Hepatocyte (in vitro differentiated cells): Measurements from ENCODE around the gene MPP4. TPM values are rescaled to one million over a fixed set of nuclear protein-coding genes. Genes with fewer than 3 reads are reported as not detected.

ENCODE experiments used
- DNase-seq: peaks from one replicate; pipeline ENCODE4 v3.0.0-alpha.2; 2016; ENCODE audit warnings: low spot score
- H2AFZ ChIP-seq: fragments of 200-600 bp; sonication (generic); 2 replicates; pipeline ENCODE4 v1.6.0; 2016; ENCODE audit warnings: antibody characterized with exemption, mild to moderate bottlenecking
- H3K27ac ChIP-seq: fragments of 200-600 bp; sonication (generic); 2 replicates; pipeline ENCODE4 v1.5.1; 2016; ENCODE audit warnings: mild to moderate bottlenecking
- H3K27me3 ChIP-seq: fragments of 200-600 bp; sonication (generic); 2 replicates; pipeline ENCODE4 v1.6.1; 2016
- H3K36me3 ChIP-seq: fragments of 200-600 bp; sonication (generic); replicated peaks from 2 replicates; pipeline ENCODE4 v1.5.1; 2016; ENCODE audit warnings: low read depth; ENCODE audit not compliant: insufficient read depth
- H3K4me1 ChIP-seq: fragments of 200-600 bp; sonication (generic); 2 replicates; pipeline ENCODE4 v1.5.1; 2016; ENCODE audit warnings: mild to moderate bottlenecking, moderate library complexity; ENCODE audit not compliant: insufficient read depth
- H3K4me2 ChIP-seq: fragments of 200-600 bp; sonication (generic); 2 replicates; pipeline ENCODE4 v1.6.0; 2016
- H3K4me3 ChIP-seq: fragments of 200-600 bp; sonication (generic); 2 replicates; pipeline ENCODE4 v1.5.1; 2016; ENCODE audit warnings: mild to moderate bottlenecking
- H3K79me2 ChIP-seq: fragments of 200-600 bp; sonication (generic); 2 replicates; pipeline ENCODE4 v1.6.0; 2017; ENCODE audit warnings: mild to moderate bottlenecking
- H3K9me2 ChIP-seq: fragments of 200-600 bp; sonication (generic); replicated peaks from 2 replicates; pipeline ENCODE4 v1.6.0; 2017; ENCODE audit warnings: mild to moderate bottlenecking; ENCODE audit not compliant: insufficient read depth
- H3K9me3 ChIP-seq: fragments of 200-600 bp; sonication (generic); 2 replicates; pipeline ENCODE4 v1.5.1; 2016; ENCODE audit warnings: low read depth, mild to moderate bottlenecking
- H4K20me1 ChIP-seq: fragments of 200-600 bp; sonication (generic); 2 replicates; pipeline ENCODE4 v1.6.0; 2016; ENCODE audit warnings: mild to moderate bottlenecking; ENCODE audit not compliant: insufficient read depth, poor library complexity, severe bottlenecking
- CTCF ChIP-seq: fragments of 200-600 bp; sonication (generic); IDR thresholded peaks from 2 replicates; pipeline ENCODE4 v1.5.1; 2016; ENCODE audit warnings: antibody characterized with exemption, mild to moderate bottlenecking; ENCODE audit not compliant: poor library complexity
- EZH2 ChIP-seq: fragments of 200-600 bp; sonication (generic); IDR thresholded peaks from 2 replicates; pipeline ENCODE4 v1.6.1; 2016; ENCODE audit warnings: antibody characterized with exemption, mild to moderate bottlenecking, borderline replicate concordance
- EZH2phosphoT487 ChIP-seq: fragments of 200-600 bp; sonication (generic); IDR thresholded peaks from one replicate; pipeline ENCODE4 v1.6.1; 2018; ENCODE audit warnings: antibody characterized with exemption, mild to moderate bottlenecking, low read depth, moderate library complexity; ENCODE audit not compliant: unreplicated experiment, severe bottlenecking
- WGBS: methylation state at CpG from one replicate; pipeline ENCODE4 v1.1.6; 2016; ENCODE audit warnings: low lambda C conversion rate; ENCODE audit errors: missing lambda C conversion rate; 5-methylcytosine and 5-hydroxymethylcytosine counted together
- polyA plus RNA-seq: library from polyadenylated mRNA; unstranded; fragments of >200 nt; fragmentation: Nextera tagmentation; extraction: Ambion mirVana; gene quantifications from 2 replicates; pipeline ENCODE4 v1.2.1, GENCODE V29; 2016
- total RNA-seq: library from RNA; depleted of rRNA; stranded (reverse); fragments of >200 nt; gene quantifications from 2 replicates; pipeline ENCODE4 v1.2.3, GENCODE V29; 2014

Gene MPP4
- total and polyA plus RNA-seq, 2 experiments from 2014 or later: 0.19 to 0.77 TPM

GRCh38 chr2:201630577-201630976 lies 67.9 kb downstream of the MPP4 start:
- Histone ChIP-seq H3K9me2 (no peaks in the 10 kb centered on the region), H3K4me1 (no peaks in the 10 kb centered on the region), H3K27me3 (no peaks in the 10 kb centered on the region), H2AFZ (no peak overlapping the region), H3K36me3 (no peaks in the 10 kb centered on the region), H3K4me2 (no peak overlapping the region), H3K79me2 (no peaks in the 10 kb centered on the region), H3K27ac (no peak overlapping the region), H3K9me3 (no peaks in the 10 kb centered on the region), H4K20me1 (no peaks in the 10 kb centered on the region), H3K4me3 (no peak overlapping the region)
- DNase-seq: no peak
- TF ChIP-seq CTCF (no peak), EZH2 (no peak), EZH2phosphoT487 (no peak)
- 92% methylated on average over 2 of the region's 2 CpGs for WGBS

GRCh38 chr2:201628545-201628944 lies 69.9 kb downstream of the MPP4 start:
- no peak for DNase-seq
- Histone ChIP-seq H3K9me3 (no peaks in the 10 kb centered on the region), H4K20me1 (no peaks in the 10 kb centered on the region), H3K27ac (no peak overlapping the region), H3K4me1 (no peaks in the 10 kb centered on the region), H3K4me3 (no peak overlapping the region), H3K27me3 (no peaks in the 10 kb centered on the region), H3K4me2 (no peak overlapping the region), H3K36me3 (no peaks in the 10 kb centered on the region), H3K9me2 (no peaks in the 10 kb centered on the region), H3K79me2 (no peaks in the 10 kb centered on the region), H2AFZ (no peak overlapping the region)
- WGBS: 82% methylated on average over 2 of the region's 2 CpGs
- TF ChIP-seq EZH2phosphoT487: no peak
- TF ChIP-seq EZH2: no peak
- no peak for TF ChIP-seq CTCF

GRCh38 chr2:201622306-201622970 lies 76.0 kb downstream of the MPP4 start:
- Histone ChIP-seq H3K4me1 (no peaks in the 10 kb centered on the region), H4K20me1 (no peaks in the 10 kb centered on the region), H3K36me3 (no peaks in the 10 kb centered on the region), H3K27ac (no peak overlapping the region), H3K9me3 (no peaks in the 10 kb centered on the region), H3K79me2 (no peaks in the 10 kb centered on the region), H3K9me2 (no peaks in the 10 kb centered on the region), H3K4me2 (no peak overlapping the region), H3K27me3 (no peaks in the 10 kb centered on the region), H2AFZ (no peak overlapping the region), H3K4me3 (no peak overlapping the region)
- 56% methylated on average over 5 of the region's 5 CpGs for WGBS
- TF ChIP-seq CTCF: no peak
- no peak for TF ChIP-seq EZH2
- TF ChIP-seq EZH2phosphoT487: no peak
- DNase-seq: no peak
